Measurements from ENCODE around the gene DAW1.

DNA sequence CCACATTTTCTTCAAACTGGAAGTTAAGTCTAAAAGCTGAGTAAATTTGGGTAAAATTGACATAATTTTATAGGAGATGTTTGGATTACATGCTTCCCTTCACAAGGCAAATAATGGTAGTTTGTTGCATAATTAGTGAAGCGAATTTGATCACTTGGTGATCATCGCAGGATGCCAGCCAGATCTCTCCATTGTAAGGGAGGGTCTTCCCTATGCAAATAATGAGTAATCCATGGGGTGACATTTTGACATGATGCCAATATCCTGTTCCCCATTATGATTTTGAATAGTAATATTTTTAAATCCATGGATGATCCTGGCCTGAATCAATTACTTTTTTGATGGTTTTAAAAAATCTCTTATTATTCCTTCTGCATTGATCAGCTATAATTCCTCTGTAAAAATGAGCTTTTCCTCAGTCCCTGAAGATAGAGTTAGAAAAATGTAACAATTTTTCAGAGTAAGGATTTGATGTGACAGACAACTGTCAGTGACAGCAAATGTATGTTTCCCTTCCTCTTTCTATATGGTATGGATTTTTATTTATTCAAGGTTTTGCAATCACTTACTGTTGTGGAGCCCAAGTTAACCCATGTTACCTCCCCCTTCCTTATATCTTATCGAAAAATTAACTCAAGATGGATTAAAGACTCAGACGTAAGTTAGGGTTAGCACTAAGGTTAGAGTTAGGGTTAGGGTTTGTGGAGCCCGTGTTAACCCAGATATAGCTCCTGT is 36.3 kb upstream of the DAW1 start:
- TF ChIP-seq, protein P1, sequence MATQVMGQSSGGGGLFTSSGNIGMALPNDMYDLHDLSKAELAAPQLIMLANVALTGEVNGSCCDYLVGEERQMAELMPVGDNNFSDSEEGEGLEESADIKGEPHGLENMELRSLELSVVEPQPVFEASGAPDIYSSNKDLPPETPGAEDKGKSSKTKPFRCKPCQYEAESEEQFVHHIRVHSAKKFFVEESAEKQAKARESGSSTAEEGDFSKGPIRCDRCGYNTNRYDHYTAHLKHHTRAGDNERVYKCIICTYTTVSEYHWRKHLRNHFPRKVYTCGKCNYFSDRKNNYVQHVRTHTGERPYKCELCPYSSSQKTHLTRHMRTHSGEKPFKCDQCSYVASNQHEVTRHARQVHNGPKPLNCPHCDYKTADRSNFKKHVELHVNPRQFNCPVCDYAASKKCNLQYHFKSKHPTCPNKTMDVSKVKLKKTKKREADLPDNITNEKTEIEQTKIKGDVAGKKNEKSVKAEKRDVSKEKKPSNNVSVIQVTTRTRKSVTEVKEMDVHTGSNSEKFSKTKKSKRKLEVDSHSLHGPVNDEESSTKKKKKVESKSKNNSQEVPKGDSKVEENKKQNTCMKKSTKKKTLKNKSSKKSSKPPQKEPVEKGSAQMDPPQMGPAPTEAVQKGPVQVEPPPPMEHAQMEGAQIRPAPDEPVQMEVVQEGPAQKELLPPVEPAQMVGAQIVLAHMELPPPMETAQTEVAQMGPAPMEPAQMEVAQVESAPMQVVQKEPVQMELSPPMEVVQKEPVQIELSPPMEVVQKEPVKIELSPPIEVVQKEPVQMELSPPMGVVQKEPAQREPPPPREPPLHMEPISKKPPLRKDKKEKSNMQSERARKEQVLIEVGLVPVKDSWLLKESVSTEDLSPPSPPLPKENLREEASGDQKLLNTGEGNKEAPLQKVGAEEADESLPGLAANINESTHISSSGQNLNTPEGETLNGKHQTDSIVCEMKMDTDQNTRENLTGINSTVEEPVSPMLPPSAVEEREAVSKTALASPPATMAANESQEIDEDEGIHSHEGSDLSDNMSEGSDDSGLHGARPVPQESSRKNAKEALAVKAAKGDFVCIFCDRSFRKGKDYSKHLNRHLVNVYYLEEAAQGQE (IDR thresholded peaks at IDR 0.05; ENCODE audit: insufficient read depth in 1 of 2, low read depth in 2 of 2, low read length in 1 of 2), result no peak
- TF ChIP-seq, protein P2, sequence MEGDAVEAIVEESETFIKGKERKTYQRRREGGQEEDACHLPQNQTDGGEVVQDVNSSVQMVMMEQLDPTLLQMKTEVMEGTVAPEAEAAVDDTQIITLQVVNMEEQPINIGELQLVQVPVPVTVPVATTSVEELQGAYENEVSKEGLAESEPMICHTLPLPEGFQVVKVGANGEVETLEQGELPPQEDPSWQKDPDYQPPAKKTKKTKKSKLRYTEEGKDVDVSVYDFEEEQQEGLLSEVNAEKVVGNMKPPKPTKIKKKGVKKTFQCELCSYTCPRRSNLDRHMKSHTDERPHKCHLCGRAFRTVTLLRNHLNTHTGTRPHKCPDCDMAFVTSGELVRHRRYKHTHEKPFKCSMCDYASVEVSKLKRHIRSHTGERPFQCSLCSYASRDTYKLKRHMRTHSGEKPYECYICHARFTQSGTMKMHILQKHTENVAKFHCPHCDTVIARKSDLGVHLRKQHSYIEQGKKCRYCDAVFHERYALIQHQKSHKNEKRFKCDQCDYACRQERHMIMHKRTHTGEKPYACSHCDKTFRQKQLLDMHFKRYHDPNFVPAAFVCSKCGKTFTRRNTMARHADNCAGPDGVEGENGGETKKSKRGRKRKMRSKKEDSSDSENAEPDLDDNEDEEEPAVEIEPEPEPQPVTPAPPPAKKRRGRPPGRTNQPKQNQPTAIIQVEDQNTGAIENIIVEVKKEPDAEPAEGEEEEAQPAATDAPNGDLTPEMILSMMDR (IDR thresholded peaks at IDR 0.05), result no peak
- TF ChIP-seq TCF7L2 (IDR thresholded peaks at IDR 0.05; ENCODE audit: low read depth, low read length), result no peak

Measured in Panc1 (cell line).